HAP-1 (cell line): ENCODE results near the gene SORBS1.

Source experiments
- DNase-seq, 2 experiments: peaks; one replicate each; pipeline ENCODE4 v3.0.0-alpha.2; 2016 to 2020; ENCODE audit warnings: low spot score in 2 of 2
- H3K27me3 ChIP-seq: fragments of 250-450 bp; sonication (Bioruptor Pico); 2 replicates; pipeline ENCODE4 v1.5.1; 2020; ENCODE audit warnings: low read depth, mild to moderate bottlenecking, moderate library complexity
- H3K36me3 ChIP-seq: fragments of 250-450 bp; sonication (Bioruptor Pico); replicated peaks from 2 replicates; pipeline ENCODE4 v1.5.1; 2020; ENCODE audit warnings: mild to moderate bottlenecking
- H3K4me1 ChIP-seq: fragments of 250-450 bp; sonication (Bioruptor Pico); 2 replicates; pipeline ENCODE4 v1.5.1; 2020; ENCODE audit warnings: mild to moderate bottlenecking
- H3K4me3 ChIP-seq: fragments of 250-450 bp; sonication (Bioruptor Pico); 2 replicates; pipeline ENCODE4 v1.5.1; 2020; ENCODE audit warnings: mild to moderate bottlenecking, moderate library complexity
- H3K9me3 ChIP-seq: fragments of 250-450 bp; sonication (Bioruptor Pico); 2 replicates; pipeline ENCODE4 v1.5.1; 2020; ENCODE audit warnings: mild to moderate bottlenecking, moderate library complexity
- in situ Hi-C: fragments of 300-500 bp; cut with MboI; formaldehyde crosslinking; loops from 3 replicates; pipeline ENCODE4 v1.14.3; 2020; ENCODE audit warnings: low sequenced_read_pairs, inconsistent platforms, mixed read lengths

Gene SORBS1

DNA sequence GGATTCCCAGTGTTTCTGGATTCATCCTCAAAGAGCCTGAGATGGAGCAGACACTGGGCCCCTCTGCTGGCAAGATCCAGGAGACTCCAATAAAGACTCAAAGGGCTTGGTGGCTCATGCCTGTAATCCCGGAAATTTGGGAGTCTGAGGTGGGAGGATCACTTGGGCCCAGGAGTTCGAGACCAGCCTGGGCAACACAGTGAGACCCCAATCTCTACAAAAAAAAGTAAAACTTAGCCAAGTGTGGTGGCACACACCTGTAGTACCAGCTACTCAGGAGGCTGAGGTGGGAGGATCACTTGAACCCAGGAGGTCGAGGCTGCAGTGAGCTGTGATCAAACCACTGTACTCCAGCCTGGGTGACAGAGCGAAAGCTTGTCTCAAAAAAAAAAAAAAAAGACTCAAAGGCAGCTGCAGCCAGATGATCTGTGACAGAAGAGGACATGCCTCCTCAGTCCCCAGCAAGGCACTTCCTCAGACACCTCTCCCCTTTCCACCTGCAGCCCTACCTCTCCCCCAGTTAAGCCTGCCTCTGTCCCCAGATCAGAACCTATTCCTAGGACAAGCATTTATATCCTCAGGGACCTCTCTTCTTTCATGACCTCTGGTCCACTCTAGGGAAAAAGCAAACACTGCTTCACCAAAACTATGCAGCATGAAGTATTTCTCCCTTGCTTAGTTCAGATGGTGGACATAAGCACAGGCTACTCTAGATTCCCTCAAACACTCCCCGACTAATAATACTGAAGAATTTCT is 298.2 kb downstream of the SORBS1 start:
- in situ Hi-C loops, result no loop called here
- Histone ChIP-seq H3K9me3 (no peaks in the 10 kb centered on the region), H3K27me3 (no peaks in the 10 kb centered on the region), H3K4me3 (no peak overlapping the region), H3K36me3 (peaks cover 16% of the 10 kb centered on the region), H3K4me1 (peaks cover 4% of the 10 kb centered on the region; the same call in 1 of the 2 replicates)
- no peak for DNase-seq

DNA sequence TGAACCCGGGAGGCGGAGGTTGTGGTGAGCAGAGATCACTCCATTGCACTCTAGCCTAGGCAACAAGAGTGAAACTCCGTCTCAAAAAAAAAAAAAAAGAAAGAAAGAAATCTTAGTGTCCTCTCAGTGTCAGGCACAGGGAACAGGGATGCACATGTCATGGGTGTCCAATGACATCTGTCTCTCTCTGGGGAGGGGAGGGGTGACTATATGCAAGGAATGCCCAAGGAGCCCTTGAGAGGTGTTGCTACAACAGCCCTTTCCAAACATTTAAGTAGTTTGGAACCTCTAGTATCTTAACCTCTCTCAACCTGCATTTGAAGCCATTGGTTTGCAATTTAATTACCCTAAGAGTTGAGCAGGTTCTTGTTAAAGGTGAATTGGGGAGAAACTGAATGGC is 299.2 kb downstream of the SORBS1 start:
- in situ Hi-C loops, result no loop called here
- peaks cover 4% of the 10 kb centered on the region; the same call in 1 of the 2 replicates for H3K4me1 ChIP-seq
- DNase-seq, result no peak
- H3K4me3 ChIP-seq, result no peak overlapping the region
- no peaks in the 10 kb centered on the region for H3K27me3 ChIP-seq
- H3K9me3 ChIP-seq, result no peaks in the 10 kb centered on the region
- H3K36me3 ChIP-seq, result peaks cover 16% of the 10 kb centered on the region
